CD4-positive, alpha-beta T cell (primary cell): ENCODE data around the gene NDUFAF3. TPM values are rescaled to one million over a fixed set of nuclear protein-coding genes. Genes with fewer than 3 reads are reported as not detected.

Source experiments
- ATAC-seq: fragments of 200-7000 bp; cut with Tn5 transposase; one replicate; pipeline ENCODE4 v1.10.0; 2022; ENCODE audit warnings: mild to moderate bottlenecking; ENCODE audit not compliant: poor library complexity
- CTCF ChIA-PET: fragments of 350-600 bp; sonication (Branson Sonifier 250); formaldehyde crosslinking; loops from one replicate; lab custom pipeline; 2021; ENCODE audit warnings: antibody characterized with exemption, inconsistent platforms; lab: Charles Lee
- POLR2A ChIA-PET: fragments of 350-600 bp; sonication (Branson Sonifier 250); formaldehyde crosslinking; loops from one replicate; lab custom pipeline; 2021; ENCODE audit warnings: antibody characterized with exemption, inconsistent platforms; lab: Charles Lee
- DNase-seq, 14 experiments: peaks; one replicate each; pipeline ENCODE4 v3.0.0-alpha.2; 2013 to 2020; ENCODE audit warnings: mixed read lengths in 2 of 14
- H3K27ac ChIP-seq, 2 donors: one replicate each; pipeline versions ENCODE4 v1.5.1 to v1.7.0; 2013; ENCODE audit warnings: low read length in 2 of 2, low read depth in 1 of 2, mild to moderate bottlenecking in 1 of 2
- H3K27me3 ChIP-seq, 2 experiments: 1 replicate in 1 of 2; 2 replicates in 1 of 2; pipeline versions ENCODE4 v1.6.1 to v1.7.0; 2013; ENCODE audit warnings: low read length in 2 of 2, control low read depth in 1 of 2, mild to moderate bottlenecking in 1 of 2, moderate library complexity in 1 of 2; ENCODE audit not compliant: insufficient read depth in 2 of 2, control insufficient read depth in 1 of 2
- H3K36me3 ChIP-seq: one replicate; pipeline ENCODE4 v1.6.1; 2013; ENCODE audit warnings: low read length, control low read depth; ENCODE audit not compliant: insufficient read depth
- H3K4me1 ChIP-seq: one replicate; pipeline ENCODE4 v1.6.1; 2013; ENCODE audit warnings: low read length, control low read depth; ENCODE audit not compliant: insufficient read depth
- H3K4me3 ChIP-seq: one replicate; pipeline ENCODE4 v1.5.1; 2013; ENCODE audit warnings: mild to moderate bottlenecking, low read length, moderate library complexity
- H3K9me3 ChIP-seq, 2 experiments: 1 replicate in 1 of 2; 2 replicates in 1 of 2; pipeline versions ENCODE4 v1.6.1 to v1.7.0; 2013; ENCODE audit warnings: low read length in 2 of 2, mild to moderate bottlenecking in 2 of 2, control low read depth in 1 of 2, moderate library complexity in 1 of 2; ENCODE audit not compliant: control insufficient read depth in 1 of 2, insufficient read depth in 1 of 2
- H3K27ac Mint-ChIP-seq: one replicate; pipeline ENCODE4 v1.8.0; 2020; ENCODE audit warnings: mixed read lengths
- H3K27me3 Mint-ChIP-seq: one replicate; pipeline ENCODE4 v1.8.0; 2021; ENCODE audit warnings: mixed read lengths
- H3K36me3 Mint-ChIP-seq: one replicate; pipeline ENCODE4 v1.8.0; 2021; ENCODE audit warnings: low read depth, mixed read lengths
- H3K4me1 Mint-ChIP-seq: one replicate; pipeline ENCODE4 v1.8.0; 2021; ENCODE audit warnings: low read depth, mixed read lengths
- H3K4me3 Mint-ChIP-seq: one replicate; pipeline ENCODE4 v1.8.0; 2020; ENCODE audit warnings: mild to moderate bottlenecking, mixed read lengths
- H3K9me3 Mint-ChIP-seq: one replicate; pipeline ENCODE4 v1.8.0; 2020; ENCODE audit warnings: mixed read lengths
- intact Hi-C, 2 experiments: fragments of 100-400 bp; cut with DNase I in 1 of 2; cut with micrococcal nuclease in 1 of 2; formaldehyde crosslinking; loops; one replicate each; pipeline versions ENCODE4 v1.15.1 to v1.9.0; 2023 to 2025; cut with DNase I, micrococcal nuclease
- total RNA-seq, 174 experiments: library from RNA in 2 of 174; stranded (reverse) in 2 of 174; gene quantifications; one replicate each; pipeline ENCODE4 v1.2.3 and lab custom pipeline; 2021 to 2026
- TF ChIP-seq, protein P1 (sequence below): fragments of 200-600 bp; IDR thresholded peaks from one replicate; pipeline ENCODE4 v1.8.0; 2022; ENCODE audit warnings: antibody characterized with exemption, mild to moderate bottlenecking

Gene NDUFAF3
- total RNA-seq, 2 experiments from 2014 or later, result 52.7 to 53.2 TPM

DNA sequence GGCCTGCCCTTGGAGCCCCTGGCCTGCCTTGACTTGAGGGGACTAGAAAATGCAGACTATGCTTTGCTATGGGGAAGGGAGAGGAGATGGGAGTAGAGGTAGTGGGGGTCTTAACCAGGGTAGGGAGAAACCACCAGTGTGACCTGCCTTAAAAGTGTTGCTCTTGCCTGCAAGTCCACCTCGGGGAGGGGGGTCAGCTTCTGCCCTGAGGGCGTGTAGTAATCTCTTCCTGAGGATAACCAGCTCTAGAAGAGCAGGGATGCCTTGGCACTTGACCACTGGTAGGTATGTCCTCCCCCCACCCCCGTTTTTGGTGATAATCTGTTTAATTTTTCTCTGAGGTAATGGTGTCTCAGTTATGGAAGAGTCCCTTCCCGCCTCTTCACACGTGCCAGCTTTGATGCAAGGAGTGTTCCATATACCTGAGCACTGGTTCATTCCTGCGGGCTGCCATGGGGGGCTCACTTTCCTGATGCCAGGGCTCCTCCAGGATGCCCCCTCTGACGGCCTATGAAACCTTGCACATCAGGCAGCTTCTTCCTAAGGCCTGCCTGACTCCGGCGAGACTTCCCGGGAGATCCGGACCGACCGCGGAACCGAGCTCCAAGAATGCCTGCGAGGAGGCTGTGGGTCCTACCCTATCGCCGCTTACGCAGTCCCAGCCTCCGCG is 32.7 kb upstream of the NDUFAF3 start:
- no peak for ATAC-seq
- POLR2A ChIA-PET, result interaction anchor here (0.7 to 7.2 kb wide), 11 partner anchors 18 to 169 kb away, joined by 3 to 146 read pairs (median 7); partner anchors contain the start of genes DALRD3, IMPDH2, NDUFAF3 and QRICH1

DNA sequence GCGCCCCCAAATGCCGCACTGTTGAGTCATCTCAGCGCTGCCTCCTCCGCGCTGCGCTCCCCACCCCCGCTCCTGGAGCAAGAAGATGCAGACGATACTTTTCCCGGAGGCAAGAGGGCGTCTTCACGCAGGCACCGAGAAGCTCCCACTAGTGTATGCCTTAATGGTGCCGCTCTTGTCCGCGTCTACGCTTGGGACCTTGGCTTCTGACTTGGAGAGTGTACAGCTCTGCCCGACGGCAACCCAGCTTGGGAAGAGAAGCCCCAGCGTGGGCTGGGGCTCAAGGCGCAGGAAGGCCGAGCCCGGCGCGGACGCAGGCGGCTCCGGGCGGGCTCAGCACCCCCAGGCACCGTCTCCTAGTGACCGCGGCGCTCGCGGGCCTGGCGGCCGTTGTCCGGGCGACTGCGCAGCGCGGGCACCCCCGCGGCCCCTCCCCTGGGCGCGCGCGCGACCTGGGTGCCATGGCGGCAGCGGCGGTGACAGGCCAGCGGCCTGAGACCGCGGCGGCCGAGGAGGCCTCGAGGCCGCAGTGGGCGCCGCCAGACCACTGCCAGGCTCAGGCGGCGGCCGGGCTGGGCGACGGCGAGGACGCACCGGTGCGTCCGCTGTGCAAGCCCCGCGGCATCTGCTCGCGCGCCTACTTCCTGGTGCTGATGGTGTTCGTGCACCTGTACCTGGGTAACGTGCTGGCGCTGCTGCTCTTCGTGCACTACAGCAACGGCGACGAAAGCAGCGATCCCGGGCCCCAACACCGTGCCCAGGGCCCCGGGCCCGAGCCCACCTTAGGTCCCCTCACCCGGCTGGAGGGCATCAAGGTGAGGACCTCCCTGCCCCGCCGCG is 31.9 kb upstream of the NDUFAF3 start, which contains the start of gene P4HTM:
Gene P4HTM, plus strand, starts transcription at position 446 of the 840 bp plus-strand sequence. Its CDS starts 16 bp downstream, at position 462.
- H3K27ac Mint-ChIP-seq, result peak within 1 kb of the TSS; percentile 94
- CTCF ChIA-PET, result interaction anchor here (0.7 to 6.6 kb wide), 7 partner anchors 17 to 350 kb away, joined by 3 to 100 read pairs (median 16); partner anchors contain the start of genes DALRD3, IMPDH2, NDUFAF3 and WDR6
- H3K4me3 Mint-ChIP-seq, result peak within 1 kb of the TSS; percentile 96
- H3K9me3 ChIP-seq, result no peaks in the 10 kb centered on the region
- peak within 1 kb of the TSS; percentile 81 for H3K4me3 ChIP-seq
- POLR2A ChIA-PET, result interaction anchor here (0.7 to 7.2 kb wide), 15 partner anchors 18 to 350 kb away, joined by 3 to 146 read pairs (median 5); partner anchors contain the start of genes DALRD3, IMPDH2, NDUFAF3 and QRICH1
- intact Hi-C loops, result loop anchor here (2.0 to 10.0 kb wide), 6 partner anchors 17 to 455 kb away; partner anchors contain the start of genes IMPDH2 (in 2 of the 2), C3orf62 (in 1 of the 2), QRICH1 (in 1 of the 2) and WDR6 (in 1 of the 2)
- ATAC-seq, result peak; percentile 60
- H3K9me3 Mint-ChIP-seq, result no peaks in the 10 kb centered on the region
- H3K4me1 Mint-ChIP-seq, result peaks cover 40% of the 10 kb centered on the region
- peaks cover 48% of the 10 kb centered on the region for H3K4me1 ChIP-seq
- peaks cover 17% of the 10 kb centered on the region for H3K36me3 ChIP-seq
- DNase-seq, result peak; percentile 45 to 88 (median 73)
- H3K36me3 Mint-ChIP-seq, result peaks cover 27% of the 10 kb centered on the region
- H3K27me3 Mint-ChIP-seq, result no peaks in the 10 kb centered on the region
- peak within 1 kb of the TSS; percentile 71 to 72 for H3K27ac ChIP-seq
- TF ChIP-seq, protein P1, sequence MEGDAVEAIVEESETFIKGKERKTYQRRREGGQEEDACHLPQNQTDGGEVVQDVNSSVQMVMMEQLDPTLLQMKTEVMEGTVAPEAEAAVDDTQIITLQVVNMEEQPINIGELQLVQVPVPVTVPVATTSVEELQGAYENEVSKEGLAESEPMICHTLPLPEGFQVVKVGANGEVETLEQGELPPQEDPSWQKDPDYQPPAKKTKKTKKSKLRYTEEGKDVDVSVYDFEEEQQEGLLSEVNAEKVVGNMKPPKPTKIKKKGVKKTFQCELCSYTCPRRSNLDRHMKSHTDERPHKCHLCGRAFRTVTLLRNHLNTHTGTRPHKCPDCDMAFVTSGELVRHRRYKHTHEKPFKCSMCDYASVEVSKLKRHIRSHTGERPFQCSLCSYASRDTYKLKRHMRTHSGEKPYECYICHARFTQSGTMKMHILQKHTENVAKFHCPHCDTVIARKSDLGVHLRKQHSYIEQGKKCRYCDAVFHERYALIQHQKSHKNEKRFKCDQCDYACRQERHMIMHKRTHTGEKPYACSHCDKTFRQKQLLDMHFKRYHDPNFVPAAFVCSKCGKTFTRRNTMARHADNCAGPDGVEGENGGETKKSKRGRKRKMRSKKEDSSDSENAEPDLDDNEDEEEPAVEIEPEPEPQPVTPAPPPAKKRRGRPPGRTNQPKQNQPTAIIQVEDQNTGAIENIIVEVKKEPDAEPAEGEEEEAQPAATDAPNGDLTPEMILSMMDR, result peak; percentile 39
- no peaks in the 10 kb centered on the region for H3K27me3 ChIP-seq

More for the DNA sequence above, 32.7 kb upstream of the NDUFAF3 start:
- Histone ChIP-seq H3K27me3 (no peaks in the 10 kb centered on the region), H3K4me3 (peak overlapping the region; percentile 81), H3K27ac (peak overlapping the region; percentile 71 to 72), H3K36me3 (peaks cover 21% of the 10 kb centered on the region), H3K9me3 (no peaks in the 10 kb centered on the region), H3K4me1 (peaks cover 48% of the 10 kb centered on the region)
- intact Hi-C loops, result loop anchor here (2.0 to 10.0 kb wide), 5 partner anchors 32 to 456 kb away; partner anchors contain the start of genes IMPDH2 (in 2 of the 2), C3orf62 (in 1 of the 2) and QRICH1 (in 1 of the 2)
- no peak for DNase-seq
- H3K4me3 Mint-ChIP-seq, result peak overlapping the region; percentile 93
- H3K4me1 Mint-ChIP-seq, result peaks cover 40% of the 10 kb centered on the region
- TF ChIP-seq, protein P1, result no peak
- CTCF ChIA-PET, result interaction anchor here (0.7 to 6.6 kb wide), 8 partner anchors 18 to 351 kb away, joined by 3 to 100 read pairs (median 10); partner anchors contain the start of genes DALRD3, IMPDH2, NCKIPSD and NDUFAF3
- no peaks in the 10 kb centered on the region for H3K9me3 Mint-ChIP-seq
- H3K36me3 Mint-ChIP-seq, result peaks cover 27% of the 10 kb centered on the region
- peak overlapping the region; percentile 91 for H3K27ac Mint-ChIP-seq
- no peaks in the 10 kb centered on the region for H3K27me3 Mint-ChIP-seq
